HCT116 (cell line): ENCODE data around the gene MAGEA4.

ENCODE experiments used
- POLR2AphosphoS5 ChIP-seq: IDR thresholded peaks from 2 replicates; pipeline ENCODE4 v1.6.1; 2011; ENCODE audit warnings: mild to moderate bottlenecking, low read depth, low read length, moderate library complexity
- TF ChIP-seq, protein P1 (sequence below), 3 experiments: fragments of 200-600 bp in 1 of 3; sonication (generic) in 1 of 3; IDR thresholded peaks in 2 of 3; conservative IDR thresholded peaks in 1 of 3; 2 replicates each; pipeline ENCODE4 v1.5.1; 2012 to 2017; ENCODE audit warnings: low read depth in 2 of 3, low read length in 2 of 3, antibody characterized with exemption in 1 of 3, borderline replicate concordance in 1 of 3, control low read depth in 1 of 3, mild to moderate bottlenecking in 1 of 3, mixed read lengths in 1 of 3, mixed run types in 1 of 3, moderate library complexity in 1 of 3; ENCODE audit not compliant: insufficient read depth in 1 of 3
- TF ChIP-seq, protein P2 (sequence below): IDR thresholded peaks from 2 replicates; pipeline ENCODE4 v1.6.1; 2011; ENCODE audit warnings: mild to moderate bottlenecking, low read length, moderate library complexity; ENCODE audit not compliant: insufficient replicate concordance; ENCODE audit errors: extremely low read depth

DNA sequence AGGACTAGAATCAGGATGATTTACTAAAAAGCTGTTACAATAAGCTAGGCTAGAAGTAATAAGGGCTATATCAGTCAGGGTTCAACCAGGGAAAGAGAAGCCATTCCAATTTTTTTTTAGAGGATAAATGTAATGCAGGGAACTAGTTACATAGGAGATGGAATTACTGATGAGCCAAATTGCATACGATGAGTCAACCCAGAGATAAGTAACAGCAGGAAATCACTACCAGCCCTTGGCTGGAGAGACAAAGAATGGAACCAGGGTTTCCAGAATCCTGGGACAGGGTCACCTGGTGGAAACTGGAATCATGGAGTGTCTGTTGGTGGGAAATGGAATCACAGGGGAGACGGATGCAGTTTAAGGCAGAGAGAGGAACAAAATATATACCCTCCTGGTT lies 13.1 kb upstream of the MAGEA4 start:
- TF ChIP-seq, protein P1, sequence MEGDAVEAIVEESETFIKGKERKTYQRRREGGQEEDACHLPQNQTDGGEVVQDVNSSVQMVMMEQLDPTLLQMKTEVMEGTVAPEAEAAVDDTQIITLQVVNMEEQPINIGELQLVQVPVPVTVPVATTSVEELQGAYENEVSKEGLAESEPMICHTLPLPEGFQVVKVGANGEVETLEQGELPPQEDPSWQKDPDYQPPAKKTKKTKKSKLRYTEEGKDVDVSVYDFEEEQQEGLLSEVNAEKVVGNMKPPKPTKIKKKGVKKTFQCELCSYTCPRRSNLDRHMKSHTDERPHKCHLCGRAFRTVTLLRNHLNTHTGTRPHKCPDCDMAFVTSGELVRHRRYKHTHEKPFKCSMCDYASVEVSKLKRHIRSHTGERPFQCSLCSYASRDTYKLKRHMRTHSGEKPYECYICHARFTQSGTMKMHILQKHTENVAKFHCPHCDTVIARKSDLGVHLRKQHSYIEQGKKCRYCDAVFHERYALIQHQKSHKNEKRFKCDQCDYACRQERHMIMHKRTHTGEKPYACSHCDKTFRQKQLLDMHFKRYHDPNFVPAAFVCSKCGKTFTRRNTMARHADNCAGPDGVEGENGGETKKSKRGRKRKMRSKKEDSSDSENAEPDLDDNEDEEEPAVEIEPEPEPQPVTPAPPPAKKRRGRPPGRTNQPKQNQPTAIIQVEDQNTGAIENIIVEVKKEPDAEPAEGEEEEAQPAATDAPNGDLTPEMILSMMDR (IDR thresholded peaks at IDR 0.05 in 2 of 3, conservative IDR thresholded peaks at IDR 0.05 in 1 of 3; ENCODE audit: borderline replicate concordance in 1 of 3, insufficient read depth in 1 of 3, low read depth in 2 of 3, low read length in 2 of 3), result no peak
- TF ChIP-seq POLR2AphosphoS5, result no peak
- TF ChIP-seq, protein P2, sequence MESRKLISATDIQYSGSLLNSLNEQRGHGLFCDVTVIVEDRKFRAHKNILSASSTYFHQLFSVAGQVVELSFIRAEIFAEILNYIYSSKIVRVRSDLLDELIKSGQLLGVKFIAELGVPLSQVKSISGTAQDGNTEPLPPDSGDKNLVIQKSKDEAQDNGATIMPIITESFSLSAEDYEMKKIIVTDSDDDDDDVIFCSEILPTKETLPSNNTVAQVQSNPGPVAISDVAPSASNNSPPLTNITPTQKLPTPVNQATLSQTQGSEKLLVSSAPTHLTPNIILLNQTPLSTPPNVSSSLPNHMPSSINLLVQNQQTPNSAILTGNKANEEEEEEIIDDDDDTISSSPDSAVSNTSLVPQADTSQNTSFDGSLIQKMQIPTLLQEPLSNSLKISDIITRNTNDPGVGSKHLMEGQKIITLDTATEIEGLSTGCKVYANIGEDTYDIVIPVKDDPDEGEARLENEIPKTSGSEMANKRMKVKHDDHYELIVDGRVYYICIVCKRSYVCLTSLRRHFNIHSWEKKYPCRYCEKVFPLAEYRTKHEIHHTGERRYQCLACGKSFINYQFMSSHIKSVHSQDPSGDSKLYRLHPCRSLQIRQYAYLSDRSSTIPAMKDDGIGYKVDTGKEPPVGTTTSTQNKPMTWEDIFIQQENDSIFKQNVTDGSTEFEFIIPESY, result no peak
